Stimulated activated CD4-positive, alpha-beta T cell treated with anti-CD3 and anti-CD28 coated beads, Interleukin-4, amount 100 ng/mL, for 1 hour (primary cell): ENCODE measurements around the gene CDS1.
"Not testable (repeated sequence)": the region's sequence is repeated elsewhere in the genome, so short reads cannot be mapped to it uniquely, and the experiment has no call there.

ENCODE experiments used
- DNase-seq: peaks from one replicate; pipeline ENCODE4 v3.0.0-alpha.2; 2020

The CDS1 gene

DNA sequence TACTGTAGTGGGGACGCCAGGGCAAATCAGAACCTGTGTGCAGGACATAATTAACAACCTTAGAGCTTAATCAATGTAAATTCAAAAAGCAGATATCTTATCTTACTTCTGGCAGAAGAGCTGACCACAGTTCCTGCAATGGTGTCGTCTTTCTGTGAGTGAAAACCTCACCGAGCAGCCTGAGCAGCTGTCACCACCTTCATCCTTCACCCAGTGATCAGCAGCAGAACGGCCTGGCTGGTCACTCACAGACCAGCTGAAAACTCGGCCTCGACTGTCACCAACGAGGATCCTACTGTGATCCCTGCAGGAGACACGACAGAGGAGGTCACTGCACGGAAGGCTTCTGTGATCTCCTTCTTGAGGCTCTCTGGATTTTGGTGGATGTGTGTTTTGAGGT, 94.2 kb downstream of the CDS1 start:
- DNase-seq, result no peak

DNA sequence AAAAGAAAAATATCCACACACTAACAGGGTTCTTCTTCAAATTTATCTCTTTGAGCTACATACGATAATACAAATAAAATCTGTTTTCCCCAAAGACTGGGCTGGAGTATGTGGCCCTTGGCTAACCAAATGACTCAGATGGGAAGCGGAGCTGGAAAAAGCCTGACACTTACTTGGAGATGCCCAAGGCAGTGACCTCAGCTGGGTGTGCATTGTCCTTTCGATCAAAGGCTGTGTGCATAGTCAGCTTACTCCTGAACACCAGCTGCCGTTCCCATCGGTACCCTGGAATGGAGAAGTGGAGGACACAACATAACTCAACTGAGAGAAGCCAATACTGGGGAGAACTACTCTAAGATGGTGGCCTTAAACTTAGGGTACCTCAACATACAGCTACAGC, 95.1 kb downstream of the CDS1 start:
- DNase-seq, result no peak

DNA sequence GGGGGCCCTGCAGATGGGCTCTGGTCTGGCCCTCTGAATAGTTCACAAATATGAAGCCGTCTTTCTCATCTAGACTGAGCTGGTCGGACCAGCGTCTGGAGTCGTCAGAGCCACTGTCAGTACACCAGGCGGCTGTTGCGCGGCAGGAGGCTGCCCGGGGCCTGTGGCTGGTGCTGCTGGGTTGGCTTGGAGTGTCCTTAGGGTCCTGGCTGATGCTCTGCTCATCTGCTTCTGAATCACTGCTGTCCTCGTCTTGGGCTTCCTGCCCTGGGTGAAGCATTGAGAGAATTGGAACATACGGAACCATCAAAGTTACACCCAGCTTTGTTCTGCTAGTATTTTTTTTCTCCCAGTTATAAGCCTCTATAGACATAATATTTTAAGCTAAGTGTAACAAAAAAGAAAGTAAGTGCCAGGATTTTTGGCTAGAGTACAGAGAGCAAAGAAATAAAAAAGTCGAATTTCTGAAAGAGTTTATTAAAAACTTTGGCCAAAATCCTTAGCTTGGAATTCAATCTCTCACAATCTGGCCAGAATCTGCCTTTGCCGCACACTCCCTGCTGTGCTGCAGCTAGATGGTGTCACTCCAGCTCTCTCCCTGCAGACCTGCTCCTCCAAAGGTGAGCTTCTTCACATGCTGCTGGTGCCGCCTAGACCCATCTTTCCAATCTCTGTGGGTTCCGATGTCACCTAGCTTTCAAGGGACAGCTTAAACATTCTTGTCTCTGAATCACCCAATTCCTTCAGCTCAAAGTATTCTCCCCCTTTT, 96.2 kb downstream of the CDS1 start:
- no peak for DNase-seq

GRCh38 chr4:84680956-84681355, 98.0 kb downstream of the CDS1 start:
- no peak for DNase-seq

DNA sequence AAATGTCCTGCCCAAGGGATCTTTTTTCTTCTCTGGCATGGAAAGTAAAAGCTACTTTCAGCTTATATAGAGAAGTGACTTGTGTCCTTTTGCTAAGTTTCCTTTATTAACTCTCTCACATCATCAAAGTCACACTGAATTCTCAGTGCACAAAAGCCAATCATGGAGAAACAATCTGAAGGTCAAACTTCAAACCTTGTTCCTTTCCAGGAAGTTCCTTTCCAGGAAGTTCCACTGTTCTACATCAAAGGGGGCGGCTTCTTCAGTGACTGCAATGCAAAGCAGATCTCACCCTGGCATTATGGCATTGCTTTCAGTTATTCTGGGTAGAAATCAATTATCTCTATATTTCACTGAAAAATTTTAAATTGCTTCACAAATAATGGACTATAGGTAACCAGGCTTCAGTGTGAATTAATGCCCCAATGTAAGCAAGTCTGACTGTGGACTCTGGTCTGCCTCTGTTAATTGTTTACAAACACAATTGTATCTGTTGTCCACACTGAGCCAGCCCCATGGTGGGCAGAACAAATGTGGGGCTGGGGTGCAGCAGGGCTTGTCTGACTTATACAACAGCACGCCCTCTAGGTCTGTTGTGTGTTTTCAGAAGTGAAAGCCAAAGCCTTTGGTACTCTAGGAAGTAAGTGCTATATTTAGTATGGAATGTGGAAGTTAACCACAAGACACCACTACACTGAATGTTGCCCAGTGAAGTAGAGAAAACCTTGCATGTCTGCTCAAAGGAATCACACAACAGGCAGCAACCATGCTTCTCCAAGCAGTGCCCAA, 98.8 kb downstream of the CDS1 start:
- no peak for DNase-seq

DNA sequence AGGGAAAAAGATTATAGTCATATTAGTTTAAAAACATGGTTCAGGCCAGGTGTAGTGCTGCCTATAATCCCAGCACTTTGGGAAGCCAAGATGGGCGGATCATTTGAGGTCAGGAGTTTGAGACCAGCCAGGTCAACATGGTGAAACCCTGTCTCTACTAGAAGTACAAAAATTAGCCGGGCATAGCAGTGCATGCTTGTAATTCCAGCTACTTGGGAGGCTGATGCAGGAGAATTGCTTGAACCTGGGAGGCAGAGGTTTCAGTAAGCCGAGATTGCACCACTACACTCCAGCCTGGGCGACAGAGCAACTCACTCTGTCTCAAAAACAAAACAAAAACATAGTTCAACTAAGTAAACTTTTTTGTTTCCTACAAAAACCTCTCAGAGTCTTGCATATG, 99.7 kb downstream of the CDS1 start:
- not testable (repeated sequence) for DNase-seq

GRCh38 chr4:84683064-84683850, 100.3 kb downstream of the CDS1 start:
- no peak for DNase-seq

DNA sequence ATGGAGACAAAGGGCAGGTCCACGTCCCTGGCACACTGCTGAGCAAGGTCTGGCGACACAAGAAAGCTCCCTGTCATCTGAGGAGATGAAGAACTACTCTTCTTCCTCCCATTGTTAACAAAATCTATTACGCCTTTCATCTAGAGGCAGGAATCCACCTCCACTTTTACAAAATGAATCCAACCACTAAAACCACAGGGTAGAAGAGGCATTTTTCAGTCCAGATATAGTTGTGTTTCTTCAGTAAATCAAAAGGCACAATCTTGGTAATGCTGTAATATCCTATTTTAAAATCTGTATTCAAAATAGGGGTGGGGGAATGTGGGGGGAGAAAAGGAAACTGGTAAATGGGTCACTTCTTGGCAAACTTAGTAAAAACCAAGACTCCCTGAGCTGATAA, 101.4 kb downstream of the CDS1 start:
- DNase-seq, result no peak

GRCh38 chr4:84685105-84685504, 102.2 kb downstream of the CDS1 start:
- no peak for DNase-seq

- DNase-seq, result no peak
These were observed 105.7 kb downstream of the CDS1 start for GRCh38 chr4:84688605-84689004.

- no peak for DNase-seq
These were observed 106.3 kb downstream of the CDS1 start for GRCh38 chr4:84689197-84689596.

GRCh38 chr4:84690481-84690880, 107.6 kb downstream of the CDS1 start:
- DNase-seq, result no peak

DNA sequence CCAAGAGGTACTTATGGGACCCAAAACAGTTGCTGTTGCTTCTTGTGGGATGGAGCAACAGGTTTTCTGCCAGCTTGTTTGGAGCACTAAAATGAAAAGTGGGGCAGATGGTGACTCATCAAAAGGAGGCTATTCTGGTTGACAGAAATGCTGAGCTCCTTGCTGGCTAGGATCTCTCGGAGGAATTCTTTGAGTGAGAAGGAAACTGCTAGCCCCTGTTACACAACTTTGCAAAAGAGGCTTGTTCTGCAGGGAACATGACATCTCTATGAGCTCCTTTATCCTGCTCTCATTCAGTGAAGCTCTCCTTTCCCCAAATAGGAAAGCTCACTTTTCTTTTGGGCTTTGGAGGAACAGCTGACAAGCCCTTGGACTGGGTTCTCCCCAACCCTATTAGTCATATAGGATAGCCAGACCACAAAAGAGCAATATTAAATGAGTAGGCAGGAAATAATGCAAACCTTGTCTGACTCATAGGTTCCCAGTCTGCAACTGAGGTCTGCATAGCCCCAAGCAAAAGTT, 108.3 kb downstream of the CDS1 start:
- DNase-seq, result no peak

DNA sequence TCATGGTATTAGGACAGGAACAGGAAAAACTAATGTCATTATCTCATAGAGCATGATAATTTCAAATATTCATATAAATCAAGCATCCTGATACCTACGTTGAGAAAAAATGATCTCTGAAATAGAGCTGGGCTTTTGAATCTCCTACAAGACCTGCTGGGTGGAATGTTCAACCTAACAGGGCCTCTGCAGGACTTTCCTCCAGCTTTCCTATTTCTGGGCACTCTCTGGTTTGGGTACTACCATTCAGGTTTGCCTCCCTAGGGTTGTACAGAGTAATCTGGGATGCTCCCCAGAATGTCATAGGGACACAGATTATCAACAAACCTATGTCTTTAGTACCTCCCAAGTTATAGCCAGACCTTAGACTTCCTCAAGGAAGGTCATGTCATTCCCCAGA, 108.9 kb downstream of the CDS1 start:
- no peak for DNase-seq

DNA sequence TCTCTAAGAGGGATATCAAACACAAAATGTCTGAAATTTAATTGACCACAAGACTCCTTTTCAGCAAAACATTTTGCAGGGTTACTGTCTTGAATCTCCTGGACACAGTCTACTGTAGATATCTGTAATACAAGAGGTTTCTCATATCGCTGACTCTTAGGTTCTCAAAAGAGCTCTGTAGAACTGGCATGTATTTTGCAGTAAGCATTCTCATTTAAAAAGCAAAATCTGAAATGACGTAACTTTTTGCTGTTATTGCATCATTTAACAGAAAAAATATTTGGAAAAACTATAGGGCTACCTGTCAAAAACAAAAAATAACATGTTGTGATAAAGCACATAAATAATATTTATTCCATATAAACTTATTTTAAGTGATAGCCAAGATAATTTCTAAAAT, 114.2 kb downstream of the CDS1 start:
- no peak for DNase-seq

DNA sequence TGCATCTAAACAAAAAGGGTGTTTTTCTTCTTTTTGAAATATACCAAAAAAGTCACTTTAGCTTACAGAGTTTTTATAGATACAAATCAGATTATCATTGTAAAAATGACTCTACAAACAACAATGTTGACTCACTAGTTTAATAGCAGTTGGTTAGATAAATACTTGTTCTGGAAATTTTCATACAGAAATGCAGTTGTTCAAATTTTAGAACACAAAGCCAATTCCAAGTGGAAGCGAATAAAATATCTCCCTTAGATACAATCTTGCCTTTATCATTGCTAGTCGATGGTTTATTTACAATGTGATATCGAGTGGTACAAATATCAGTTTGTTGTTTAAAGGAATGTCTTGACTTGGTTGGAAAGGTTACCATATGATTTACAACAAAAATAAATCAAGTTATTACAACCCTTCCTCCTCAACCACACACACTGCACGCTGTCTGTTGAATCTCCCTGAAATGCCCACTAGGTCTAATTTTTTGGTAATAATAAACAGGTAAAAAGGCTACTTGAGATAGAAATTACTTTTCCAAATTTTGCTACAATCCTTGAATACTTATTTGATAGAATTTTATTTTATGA, 114.8 kb downstream of the CDS1 start:
- DNase-seq, result no peak

GRCh38 chr4:84699001-84699671, 116.2 kb downstream of the CDS1 start:
- DNase-seq, result no peak
